ACHN (cell line): ENCODE data around the gene DPP7.

Experiments used
- DNase-seq: peaks from one replicate; pipeline ENCODE4 v3.0.0-alpha.2; 2015
- in situ Hi-C: cut with HindIII; loops from 2 replicates; pipeline ENCODE4 v1.10.0; 2017; ENCODE audit warnings: low sequenced_read_pairs, low pct_ligation_motif_present, low pct_unique_long_range_greater_than_20kb

DPP7 gene

GRCh38 chr9:137103206-137103999 is 11.1 kb downstream of the DPP7 start:
- in situ Hi-C loops = no loop called here
- no peak for DNase-seq

DNA sequence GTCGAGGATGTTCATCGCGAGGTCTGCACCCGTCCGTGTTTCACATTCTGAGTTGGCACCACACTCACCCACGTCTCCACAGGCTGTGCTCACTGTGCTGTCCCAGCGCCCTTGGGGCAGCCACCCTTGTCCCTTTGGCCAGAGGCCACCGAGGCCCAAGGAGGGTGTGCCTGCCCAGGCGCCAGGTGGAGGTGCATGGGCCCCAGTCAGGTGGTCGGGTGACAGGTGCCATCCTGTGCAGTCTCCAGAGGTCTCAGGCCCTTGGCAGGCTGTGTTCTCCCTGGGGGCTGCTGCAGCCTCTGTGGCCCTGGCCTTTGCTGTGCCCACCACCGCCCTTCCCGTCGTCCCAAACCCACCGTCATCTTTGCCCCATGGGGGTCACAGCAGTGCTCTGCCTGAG is 15.3 kb downstream of the DPP7 start:
- DNase-seq = no peak
- in situ Hi-C loops = no loop called here

DNA sequence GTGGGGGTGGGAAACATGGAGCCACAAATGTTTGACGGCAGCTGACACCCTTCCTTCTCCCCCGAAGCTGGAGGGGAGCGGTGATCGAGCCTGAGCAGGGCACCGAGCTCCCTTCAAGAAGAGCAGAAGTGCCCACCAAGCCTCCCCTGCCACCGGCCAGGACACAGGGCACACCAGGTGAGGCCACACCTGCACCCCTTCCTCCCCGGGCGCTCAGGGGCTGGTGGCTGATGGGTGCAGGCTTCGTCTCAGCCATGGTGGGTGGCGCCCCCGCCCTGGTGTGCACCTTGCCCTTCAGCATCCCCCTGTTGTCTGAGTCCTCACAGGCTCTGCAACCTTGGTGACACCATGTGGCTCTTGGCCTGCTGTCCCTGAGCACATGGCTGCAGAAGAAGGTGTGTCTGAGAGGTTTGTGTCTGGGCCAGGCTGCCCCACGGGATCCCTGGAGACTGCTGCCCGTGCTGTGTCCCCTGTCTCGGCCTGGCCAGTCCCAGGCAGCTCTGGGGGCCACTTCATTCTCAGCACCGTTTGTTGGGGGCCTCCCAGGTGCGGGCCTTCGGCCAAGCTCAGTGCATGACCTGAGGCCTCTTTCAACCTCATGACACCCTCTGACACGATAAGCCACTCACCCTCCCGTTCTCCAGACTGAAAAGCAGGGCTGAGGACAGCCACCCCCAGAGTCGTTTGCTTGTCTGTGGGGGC is 16.6 kb downstream of the DPP7 start:
- in situ Hi-C loops = no loop called here

DNA sequence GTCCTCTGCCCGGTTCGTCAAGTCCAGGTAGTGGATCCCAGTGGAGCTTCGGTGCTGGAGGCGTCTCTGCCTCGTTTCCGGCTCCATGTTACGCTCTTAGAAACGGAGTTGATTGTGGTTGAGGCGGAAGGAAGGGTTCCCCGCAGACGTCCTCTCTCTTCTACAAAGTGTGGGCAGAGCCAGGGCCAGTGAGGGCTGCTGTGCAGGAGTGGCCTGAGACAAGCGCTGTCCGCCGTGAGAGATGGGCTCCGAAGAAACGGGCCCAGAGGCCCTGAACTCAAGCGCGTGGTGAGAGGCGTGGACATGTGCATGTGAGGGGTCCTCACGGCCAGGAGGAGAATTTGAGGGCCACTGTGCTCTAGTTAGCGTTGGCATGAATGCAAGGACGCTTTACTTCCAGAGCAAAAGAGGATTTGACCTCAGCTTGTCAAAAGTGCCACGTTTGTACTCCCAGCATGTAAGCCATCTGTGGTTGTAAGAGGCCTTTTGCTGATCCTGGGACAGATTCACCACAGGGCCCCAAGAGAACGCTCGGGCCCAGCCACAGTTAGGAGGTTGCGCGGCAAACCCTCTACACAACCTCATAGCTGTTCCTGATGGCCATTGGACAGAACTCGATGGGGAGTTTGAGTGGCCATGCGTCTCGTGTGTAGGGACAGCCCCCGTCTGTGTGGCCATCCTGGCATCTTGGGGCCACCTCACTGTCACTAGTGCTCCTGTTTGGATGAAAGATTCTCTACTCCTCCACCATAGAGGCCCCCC is 17.6 kb downstream of the DPP7 start:
- no peak for DNase-seq
- in situ Hi-C loops = no loop called here

More for the DNA sequence above, 16.6 kb downstream of the DPP7 start:
- DNase-seq = no peak

GRCh38 chr9:137095664-137096517 is 18.6 kb downstream of the DPP7 start:
- no peak for DNase-seq
- in situ Hi-C loops = no loop called here

- in situ Hi-C loops = no loop called here
Observed at GRCh38 chr9:137089232-137089947, 25.1 kb downstream of the DPP7 start.

DNA sequence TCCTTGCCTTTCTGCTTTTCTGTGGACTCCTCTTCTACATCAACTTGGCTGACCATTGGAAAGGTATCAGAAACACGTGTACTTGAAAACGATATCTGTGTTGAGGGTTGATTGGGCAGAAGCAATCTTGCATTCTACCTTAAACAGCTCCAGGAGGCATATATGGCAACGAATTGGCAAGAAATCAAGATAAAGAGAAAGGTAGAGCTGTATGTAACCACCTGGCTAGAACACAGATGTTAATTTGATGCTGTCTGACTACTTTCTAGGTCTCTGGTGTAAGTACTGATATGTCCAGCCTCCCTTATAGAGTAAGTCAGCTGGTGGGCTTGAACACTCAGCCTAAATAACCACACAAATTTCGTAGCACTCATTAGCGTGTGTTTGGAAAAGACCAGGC is 26.4 kb downstream of the DPP7 start:
- no peak for DNase-seq
- in situ Hi-C loops = no loop called here

More at GRCh38 chr9:137089232-137089947, 25.1 kb downstream of the DPP7 start:
- DNase-seq = no peak

- no peak for DNase-seq
Observed at GRCh38 chr9:137087409-137087925, 27.1 kb downstream of the DPP7 start.

GRCh38 chr9:137086531-137087408 is 27.8 kb downstream of the DPP7 start, which contains the start of gene MAN1B1:
Gene MAN1B1 (plus strand): TSS chr9:137086985. CDS start chr9:137087000, 15 bp downstream.
- peak; percentile 97 for DNase-seq
- in situ Hi-C loops = no loop called here

More at GRCh38 chr9:137087409-137087925, 27.1 kb downstream of the DPP7 start:
- in situ Hi-C loops = no loop called here

- in situ Hi-C loops = no loop called here
- peak; percentile 24 for DNase-seq
Observed at GRCh38 chr9:137085920-137086530, 28.5 kb downstream of the DPP7 start.

DNA sequence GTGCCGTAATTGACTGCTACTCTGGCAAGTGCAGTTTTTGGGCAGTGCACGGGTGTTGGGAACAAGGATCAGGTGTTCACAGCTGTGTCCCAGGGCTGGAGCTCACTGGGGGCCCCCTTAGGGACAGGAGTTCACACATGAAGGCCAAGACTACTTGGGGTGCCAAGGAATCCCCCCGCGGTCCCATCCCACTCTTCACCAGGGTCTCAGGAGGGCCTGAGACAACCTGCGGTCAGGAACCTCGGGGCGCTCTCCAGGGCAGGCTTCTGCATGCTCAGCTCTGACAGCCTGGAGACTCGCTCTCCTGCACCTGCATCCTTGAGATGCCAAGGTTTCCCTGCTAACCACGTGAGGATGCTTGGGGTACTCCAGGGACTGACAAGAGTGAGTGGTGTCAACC is 30.0 kb downstream of the DPP7 start:
- DNase-seq = no peak
- in situ Hi-C loops = no loop called here

- peak; percentile 96 for DNase-seq
- in situ Hi-C loops = no loop called here
Observed at GRCh38 chr9:137083394-137084004, 31.0 kb downstream of the DPP7 start.

DNA sequence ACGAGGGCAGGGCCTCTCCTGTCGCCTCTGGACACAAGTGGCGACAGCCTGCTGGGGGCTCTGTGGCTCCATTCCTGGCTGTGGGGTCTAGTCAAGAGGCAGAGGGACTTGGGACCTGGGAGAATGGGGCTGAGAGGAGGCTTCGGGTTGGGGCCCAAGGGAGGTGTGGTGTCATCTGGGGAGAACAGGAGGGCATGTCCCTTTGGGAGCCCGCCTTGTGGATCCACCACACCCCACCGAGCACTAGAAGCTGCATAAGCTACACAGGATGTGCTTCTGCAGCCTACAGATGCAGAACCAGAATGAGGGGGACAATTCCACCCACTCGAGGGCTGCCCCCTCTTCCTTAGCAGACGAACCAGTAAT is 31.6 kb downstream of the DPP7 start:
- DNase-seq = no peak
- in situ Hi-C loops = no loop called here

DNA sequence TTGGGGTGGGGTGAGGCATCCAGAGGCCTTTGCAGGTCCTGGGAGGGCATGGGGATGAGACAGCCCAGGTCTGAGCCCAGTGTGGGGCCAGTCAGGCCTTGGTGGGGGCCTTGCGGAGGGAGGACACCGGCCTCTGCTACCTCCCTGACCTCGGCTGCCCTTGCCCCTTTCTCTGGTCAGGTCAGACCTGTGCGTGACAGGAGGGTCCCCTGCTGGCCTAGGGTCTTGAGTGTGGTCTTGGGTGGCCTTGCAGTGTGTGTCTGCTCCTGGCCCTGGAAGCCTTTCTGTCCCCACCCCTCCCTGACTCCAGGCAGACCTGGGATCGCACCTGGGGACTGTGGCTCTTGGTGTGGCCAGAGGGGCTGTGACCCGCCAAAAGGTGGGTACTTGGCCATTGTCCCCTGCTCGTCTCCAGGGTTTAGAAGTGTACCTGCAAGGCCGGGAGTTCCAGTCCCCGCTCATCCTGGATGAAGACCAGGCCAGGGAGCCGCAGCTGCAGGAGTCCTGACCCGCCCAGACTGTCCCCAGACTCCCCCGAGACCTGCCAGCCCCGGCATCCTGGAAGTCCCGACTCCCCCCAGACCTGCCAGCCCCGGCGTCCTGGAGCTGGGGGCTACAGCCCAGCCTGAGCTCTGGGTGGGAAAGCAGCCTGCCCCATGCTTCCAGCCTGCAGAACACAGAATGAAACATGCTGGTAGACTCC is 32.2 kb downstream of the DPP7 start:
- in situ Hi-C loops = no loop called here
- DNase-seq = no peak
